Coronary artery (tissue), 2 donors: ENCODE data around the gene DOHH.

Source experiments
- DNase-seq: peaks from one replicate; pipeline ENCODE4 v3.0.0-alpha.2; 2017; ENCODE audit warnings: low spot score
- H3K27ac ChIP-seq, 2 donors: fragments of 200-600 bp; sonication (generic); one replicate each; pipeline ENCODE4 v1.5.1; 2016 to 2019
- H3K4me3 ChIP-seq: fragments of 200-600 bp; sonication (generic); 2 replicates; pipeline ENCODE4 v1.5.1; 2016; ENCODE audit warnings: mild to moderate bottlenecking, moderate library complexity
- CTCF ChIP-seq: fragments of 200-600 bp; sonication (generic); IDR thresholded peaks from one replicate; pipeline ENCODE4 v1.5.1; 2019; ENCODE audit warnings: antibody characterized with exemption

The DOHH gene

GRCh38 chr19:3479834-3480215, 20.6 kb downstream of the DOHH start:
- Histone ChIP-seq H3K27ac (no peak overlapping the region), H3K4me3 (no peak overlapping the region)
- DNase-seq, result no peak
- no peak for TF ChIP-seq CTCF

GRCh38 chr19:3479177-3479833, 21.2 kb downstream of the DOHH start:
- no peak overlapping the region for H3K27ac ChIP-seq
- TF ChIP-seq CTCF, result no peak
- DNase-seq, result no peak
- H3K4me3 ChIP-seq, result no peak overlapping the region

- Histone ChIP-seq H3K27ac (no peak overlapping the region), H3K4me3 (no peak overlapping the region)
- no peak for DNase-seq
- no peak for TF ChIP-seq CTCF
Measured at GRCh38 chr19:3478409-3479176, 21.9 kb downstream of the DOHH start.

GRCh38 chr19:3477951-3478350, 22.5 kb downstream of the DOHH start:
- TF ChIP-seq CTCF, result no peak
- Histone ChIP-seq H3K27ac (no peak overlapping the region), H3K4me3 (no peak overlapping the region)
- no peak for DNase-seq

GRCh38 chr19:3477506-3477905, 23.0 kb downstream of the DOHH start:
- H3K4me3 ChIP-seq, result no peak overlapping the region
- no peak overlapping the region for H3K27ac ChIP-seq
- no peak for TF ChIP-seq CTCF
- no peak for DNase-seq

- no peak overlapping the region for H3K4me3 ChIP-seq
- no peak for DNase-seq
- H3K27ac ChIP-seq, result no peak overlapping the region
- TF ChIP-seq CTCF, result no peak
Measured at GRCh38 chr19:3476830-3477229, 23.6 kb downstream of the DOHH start.

GRCh38 chr19:3475449-3475848, 25.0 kb downstream of the DOHH start:
- H3K4me3 ChIP-seq, result no peak overlapping the region
- no peak for TF ChIP-seq CTCF
- no peak for DNase-seq

More at GRCh38 chr19:3475449-3475848, 25.0 kb downstream of the DOHH start:
- H3K27ac ChIP-seq, result no peak overlapping the region
